Fibroblast of lung (primary cell): ENCODE measurements around the gene S1PR1.

Experiments used
- CTCF ChIP-seq, 2 donors: IDR thresholded peaks in 1 of 2; conservative IDR thresholded peaks in 1 of 2; 1 replicate in 1 of 2; 2 replicates in 1 of 2; pipeline ENCODE4 v1.5.1; 2011 to 2012; ENCODE audit warnings: low read length in 2 of 2, control low read depth in 1 of 2, inconsistent platforms in 1 of 2, low read depth in 1 of 2, mild to moderate bottlenecking in 1 of 2
- EZH2 ChIP-seq: IDR thresholded peaks from 2 replicates; pipeline ENCODE4 v1.5.1; 2012; ENCODE audit warnings: low read length, control low read depth, mild to moderate bottlenecking; ENCODE audit errors: missing control alignments

- TF ChIP-seq CTCF (conservative IDR thresholded peaks at IDR 0.05 in 1 of 2, IDR thresholded peaks at IDR 0.05 in 1 of 2; ENCODE audit: low read depth in 1 of 2, low read length in 2 of 2), result no peak
- TF ChIP-seq EZH2, result no peak
Measured at GRCh38 chr1:101284622-101285218, 47.9 kb downstream of the S1PR1 start.
